ENCODE data around the gene TDP1. TPM values are rescaled to one million over a fixed set of nuclear protein-coding genes. Genes with fewer than 3 reads are reported as not detected.

Gene TDP1
- total and polyA plus RNA-seq, 2 of the 13 experiments (the other 11 are each of a cell fraction or from before 2014, with no cell fraction given): 16.4 to 31.2 TPM

- TF ChIP-seq, protein P1, sequence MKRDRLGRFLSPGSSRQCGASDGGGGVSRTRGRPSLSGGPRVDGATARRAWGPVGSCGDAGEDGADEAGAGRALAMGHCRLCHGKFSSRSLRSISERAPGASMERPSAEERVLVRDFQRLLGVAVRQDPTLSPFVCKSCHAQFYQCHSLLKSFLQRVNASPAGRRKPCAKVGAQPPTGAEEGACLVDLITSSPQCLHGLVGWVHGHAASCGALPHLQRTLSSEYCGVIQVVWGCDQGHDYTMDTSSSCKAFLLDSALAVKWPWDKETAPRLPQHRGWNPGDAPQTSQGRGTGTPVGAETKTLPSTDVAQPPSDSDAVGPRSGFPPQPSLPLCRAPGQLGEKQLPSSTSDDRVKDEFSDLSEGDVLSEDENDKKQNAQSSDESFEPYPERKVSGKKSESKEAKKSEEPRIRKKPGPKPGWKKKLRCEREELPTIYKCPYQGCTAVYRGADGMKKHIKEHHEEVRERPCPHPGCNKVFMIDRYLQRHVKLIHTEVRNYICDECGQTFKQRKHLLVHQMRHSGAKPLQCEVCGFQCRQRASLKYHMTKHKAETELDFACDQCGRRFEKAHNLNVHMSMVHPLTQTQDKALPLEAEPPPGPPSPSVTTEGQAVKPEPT (CRISPR knock-in tag; IDR thresholded peaks at IDR 0.05; ENCODE audit: low read depth): no peak
- TF ChIP-seq IRX3 (CRISPR knock-in tag; IDR thresholded peaks at IDR 0.05; ENCODE audit: borderline replicate concordance, low read depth) (no peak; the same call in 1 of the 2 replicates), HMG20B (CRISPR knock-in tag; conservative IDR thresholded peaks at IDR 0.05) (peak; percentile 47; the same call in 1 of the 2 replicates), PHB2 (IDR thresholded peaks at IDR 0.05; ENCODE audit: partially characterized antibody) (no peak), RNF2 (conservative IDR thresholded peaks at IDR 0.05; ENCODE audit: low read depth) (no peak), SIX1 (CRISPR knock-in tag; IDR thresholded peaks at IDR 0.05; ENCODE audit: borderline replicate concordance) (no peak), ZKSCAN8 (CRISPR knock-in tag; IDR thresholded peaks at IDR 0.05; ENCODE audit: borderline replicate concordance) (0 out of 2 replicates have a peak, but pooled peaks have one; percentile 20), ZNF747 (CRISPR knock-in tag; IDR thresholded peaks at IDR 0.05; ENCODE audit: borderline replicate concordance) (0 out of 2 replicates have a peak, but pooled peaks have one; percentile 23), ZKSCAN1 (IDR thresholded peaks at IDR 0.05; ENCODE audit: low read length) (no peak), SIX4 (CRISPR knock-in tag; IDR thresholded peaks at IDR 0.05) (0 out of 2 replicates have a peak, but pooled peaks have one; percentile 33), IKZF1 (IDR thresholded peaks at IDR 0.05) (no peak), EZH2 (conservative IDR thresholded peaks at IDR 0.05; ENCODE audit: low read depth, low read length) (no peak), SRSF4 (IDR thresholded peaks at IDR 0.05; ENCODE audit: low read depth, low read length, poor library complexity, severe bottlenecking) (no peak), NCOA2 (CRISPR knock-in tag; IDR thresholded peaks at IDR 0.05) (peak; percentile 26; the same call in 1 of the 2 replicates), SKI (IDR thresholded peaks at IDR 0.05; ENCODE audit: partially characterized antibody) (peak; percentile 4), MLLT10 (CRISPR knock-in tag; IDR thresholded peaks at IDR 0.05) (no peak), ZNF350 (CRISPR knock-in tag; IDR thresholded peaks at IDR 0.05; ENCODE audit: borderline replicate concordance, low read depth) (peak; percentile 49; the same call in 1 of the 2 replicates), ERF (CRISPR knock-in tag; IDR thresholded peaks at IDR 0.05) (peak; percentile 82), ZFP36 (IDR thresholded peaks at IDR 0.05; ENCODE audit: borderline replicate concordance, low read depth, low read length, partially characterized antibody) (no peak), HMG20A (CRISPR knock-in tag; IDR thresholded peaks at IDR 0.05; ENCODE audit: borderline replicate concordance) (no peak), EHMT2 (IDR thresholded peaks at IDR 0.05; ENCODE audit: borderline replicate concordance, low read depth, low read length) (no peak)
- TF ChIP-seq, protein P2, sequence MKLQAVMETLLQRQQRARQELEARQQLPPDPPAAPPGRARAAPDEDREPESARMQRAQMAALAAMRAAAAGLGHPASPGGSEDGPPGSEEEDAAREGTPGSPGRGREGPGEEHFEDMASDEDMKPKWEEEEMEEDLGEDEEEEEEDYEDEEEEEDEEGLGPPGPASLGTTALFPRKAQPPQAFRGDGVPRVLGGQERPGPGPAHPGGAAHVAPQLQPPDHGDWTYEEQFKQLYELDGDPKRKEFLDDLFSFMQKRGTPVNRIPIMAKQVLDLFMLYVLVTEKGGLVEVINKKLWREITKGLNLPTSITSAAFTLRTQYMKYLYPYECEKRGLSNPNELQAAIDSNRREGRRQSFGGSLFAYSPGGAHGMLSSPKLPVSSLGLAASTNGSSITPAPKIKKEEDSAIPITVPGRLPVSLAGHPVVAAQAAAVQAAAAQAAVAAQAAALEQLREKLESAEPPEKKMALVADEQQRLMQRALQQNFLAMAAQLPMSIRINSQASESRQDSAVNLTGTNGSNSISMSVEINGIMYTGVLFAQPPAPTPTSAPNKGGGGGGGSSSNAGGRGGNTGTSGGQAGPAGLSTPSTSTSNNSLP (IDR thresholded peaks at IDR 0.05; ENCODE audit: low read depth, low read length): no peak; the same call in 1 of the 2 replicates
- TF ChIP-seq, protein P3, sequence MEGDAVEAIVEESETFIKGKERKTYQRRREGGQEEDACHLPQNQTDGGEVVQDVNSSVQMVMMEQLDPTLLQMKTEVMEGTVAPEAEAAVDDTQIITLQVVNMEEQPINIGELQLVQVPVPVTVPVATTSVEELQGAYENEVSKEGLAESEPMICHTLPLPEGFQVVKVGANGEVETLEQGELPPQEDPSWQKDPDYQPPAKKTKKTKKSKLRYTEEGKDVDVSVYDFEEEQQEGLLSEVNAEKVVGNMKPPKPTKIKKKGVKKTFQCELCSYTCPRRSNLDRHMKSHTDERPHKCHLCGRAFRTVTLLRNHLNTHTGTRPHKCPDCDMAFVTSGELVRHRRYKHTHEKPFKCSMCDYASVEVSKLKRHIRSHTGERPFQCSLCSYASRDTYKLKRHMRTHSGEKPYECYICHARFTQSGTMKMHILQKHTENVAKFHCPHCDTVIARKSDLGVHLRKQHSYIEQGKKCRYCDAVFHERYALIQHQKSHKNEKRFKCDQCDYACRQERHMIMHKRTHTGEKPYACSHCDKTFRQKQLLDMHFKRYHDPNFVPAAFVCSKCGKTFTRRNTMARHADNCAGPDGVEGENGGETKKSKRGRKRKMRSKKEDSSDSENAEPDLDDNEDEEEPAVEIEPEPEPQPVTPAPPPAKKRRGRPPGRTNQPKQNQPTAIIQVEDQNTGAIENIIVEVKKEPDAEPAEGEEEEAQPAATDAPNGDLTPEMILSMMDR (CRISPR knock-in tag; IDR thresholded peaks at IDR 0.05): peak; percentile 42; the same call in 1 of the 2 replicates
- TF ChIP-seq, protein P4, sequence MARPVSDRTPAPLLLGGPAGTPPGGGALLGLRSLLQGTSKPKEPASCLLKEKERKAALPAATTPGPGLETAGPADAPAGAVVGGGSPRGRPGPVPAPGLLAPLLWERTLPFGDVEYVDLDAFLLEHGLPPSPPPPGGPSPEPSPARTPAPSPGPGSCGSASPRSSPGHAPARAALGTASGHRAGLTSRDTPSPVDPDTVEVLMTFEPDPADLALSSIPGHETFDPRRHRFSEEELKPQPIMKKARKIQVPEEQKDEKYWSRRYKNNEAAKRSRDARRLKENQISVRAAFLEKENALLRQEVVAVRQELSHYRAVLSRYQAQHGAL (CRISPR knock-in tag; IDR thresholded peaks at IDR 0.05; ENCODE audit: not compliant biosample characterization): no peak
These were observed at the start of gene TDP1 (continued) for GRCh38 chr14:89955745-89956660.

Data from HepG2 (cell line).